ENCODE results near the gene LECT2.

Gene LECT2

DNA sequence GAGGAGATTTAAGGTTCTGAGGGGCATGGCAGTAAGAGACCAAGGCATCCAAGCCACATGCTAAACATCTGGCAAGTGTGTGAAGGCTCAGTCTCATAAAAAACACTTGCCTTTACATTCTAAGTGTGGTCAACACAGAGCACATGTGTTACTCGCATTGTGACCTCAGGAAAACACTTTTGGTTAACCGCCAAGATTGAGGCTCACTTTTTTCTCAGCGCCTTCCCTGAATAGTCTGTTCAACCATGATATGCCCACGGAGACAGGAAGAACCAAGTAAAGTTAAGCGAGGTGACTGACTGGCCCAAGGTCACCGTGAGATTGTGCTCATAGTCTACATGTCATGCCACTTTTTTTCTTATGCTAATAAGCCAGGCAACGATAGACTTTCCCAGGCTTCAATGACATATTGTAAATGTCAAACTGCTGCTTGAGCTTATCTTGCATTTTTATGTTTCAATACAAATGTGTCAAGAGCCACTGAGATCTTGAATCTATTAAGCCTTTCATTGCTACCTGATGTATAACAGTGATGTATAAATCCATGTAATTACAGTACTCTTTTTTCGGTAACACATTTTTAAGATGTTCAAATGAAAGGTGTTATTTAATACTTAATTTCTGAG is 38.0 kb downstream of the LECT2 start:
- DNase-seq (ENCODE audit: low spot score), result no peak
- in situ Hi-C loops (cut with MboI; ENCODE audit: low pct_unique_long_range_greater_than_20kb, low sequenced_read_pairs, unreplicated experiment), result no loop called here
- TF ChIP-seq CTCF (IDR thresholded peaks at IDR 0.05; ENCODE audit: extremely low read depth, insufficient read depth, missing control alignments), result no peak

GRCh38 chr5:135915466-135916001 is 39.2 kb downstream of the LECT2 start:
- no peak for TF ChIP-seq CTCF (IDR thresholded peaks at IDR 0.05; ENCODE audit: extremely low read depth, insufficient read depth, missing control alignments)
- DNase-seq (ENCODE audit: low spot score), result no peak
- in situ Hi-C loops (cut with MboI; ENCODE audit: low pct_unique_long_range_greater_than_20kb, low sequenced_read_pairs, unreplicated experiment), result no loop called here

DNA sequence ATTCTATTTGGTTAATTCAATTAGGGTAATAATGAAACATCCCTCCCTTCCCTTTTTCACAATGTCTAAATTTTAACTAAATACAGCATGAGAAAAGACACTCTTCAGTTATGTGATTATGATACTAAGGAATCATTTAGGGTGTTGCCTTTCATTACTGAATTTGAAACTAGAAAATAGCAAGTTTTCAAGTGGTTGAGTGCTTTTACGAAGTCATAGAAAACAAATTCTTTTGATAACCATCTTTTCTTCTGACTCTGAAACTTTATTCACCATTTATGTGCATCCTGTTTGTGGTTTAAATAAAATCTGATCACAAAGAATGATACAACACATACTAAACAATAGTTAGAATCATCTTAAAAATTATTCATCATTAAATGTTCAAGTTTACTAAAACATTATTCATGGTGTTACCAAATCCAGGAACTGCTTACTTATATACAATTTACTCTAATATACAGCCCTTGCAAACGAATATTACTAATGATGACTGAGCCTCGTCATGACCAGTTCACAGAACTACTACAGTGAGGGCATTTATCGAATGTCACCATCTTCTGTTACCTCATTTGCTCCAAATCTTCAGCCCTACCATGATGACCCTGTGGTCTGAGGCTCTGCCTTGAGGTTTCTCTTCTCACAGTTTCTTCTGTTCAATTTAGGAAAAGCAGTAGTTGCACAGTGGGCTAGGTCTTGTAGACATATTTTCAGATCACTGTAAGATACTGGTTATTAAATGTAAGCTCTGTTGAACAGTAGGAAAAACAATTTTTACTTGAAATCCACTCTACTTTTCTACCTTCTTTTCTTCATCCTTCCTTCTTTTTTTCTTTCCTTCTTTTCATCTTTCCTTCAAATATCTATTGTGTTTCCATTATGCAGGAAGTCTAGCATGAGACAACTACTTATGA is 40.8 kb downstream of the LECT2 start:
- in situ Hi-C loops (cut with MboI; ENCODE audit: low pct_unique_long_range_greater_than_20kb, low sequenced_read_pairs, unreplicated experiment), result no loop called here

GRCh38 chr5:135905144-135905543 is 49.6 kb downstream of the LECT2 start:
- in situ Hi-C loops (cut with MboI; ENCODE audit: low pct_unique_long_range_greater_than_20kb, low sequenced_read_pairs, unreplicated experiment), result no loop called here
- TF ChIP-seq CTCF (IDR thresholded peaks at IDR 0.05; ENCODE audit: extremely low read depth, insufficient read depth, missing control alignments), result no peak
- DNase-seq (ENCODE audit: low spot score), result no peak

More for the DNA sequence above, 40.8 kb downstream of the LECT2 start:
- TF ChIP-seq CTCF (IDR thresholded peaks at IDR 0.05; ENCODE audit: extremely low read depth, insufficient read depth, missing control alignments), result no peak
- no peak for DNase-seq (ENCODE audit: low spot score)

- no peak for TF ChIP-seq CTCF (IDR thresholded peaks at IDR 0.05; ENCODE audit: extremely low read depth, insufficient read depth, missing control alignments)
- in situ Hi-C loops (cut with MboI; ENCODE audit: low pct_unique_long_range_greater_than_20kb, low sequenced_read_pairs, unreplicated experiment), result no loop called here
- DNase-seq (ENCODE audit: low spot score), result no peak
These were observed 53.1 kb downstream of the LECT2 start for GRCh38 chr5:135901633-135902032.

DNA sequence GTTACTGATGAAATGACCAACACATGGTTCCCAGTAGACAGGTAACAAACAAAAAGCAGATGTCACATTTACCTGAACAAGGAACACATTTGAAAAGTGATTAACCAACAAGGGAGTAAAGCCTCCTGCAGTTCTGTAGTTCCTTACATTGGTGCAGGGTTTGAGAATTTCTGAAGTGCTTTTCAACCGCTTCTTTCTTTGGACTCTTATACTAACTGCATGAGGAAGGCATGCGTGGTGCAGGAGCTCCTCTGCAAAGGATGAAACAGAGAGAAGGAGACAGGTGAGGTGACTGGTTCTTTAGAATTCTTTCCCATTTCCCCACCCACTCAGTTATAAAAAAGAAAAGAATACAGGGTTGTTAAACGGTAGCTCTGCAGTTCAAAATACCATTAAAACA is 54.5 kb downstream of the LECT2 start:
- DNase-seq (ENCODE audit: low spot score), result no peak
- in situ Hi-C loops (cut with MboI; ENCODE audit: low pct_unique_long_range_greater_than_20kb, low sequenced_read_pairs, unreplicated experiment), result no loop called here
- no peak for TF ChIP-seq CTCF (IDR thresholded peaks at IDR 0.05; ENCODE audit: extremely low read depth, insufficient read depth, missing control alignments)
